Amniotic stem cell (primary cell): ENCODE results near the gene NSFL1C.

ENCODE experiments used
- DNase-seq: peaks from one replicate; lab custom pipeline; 2025; lab: John Stamatoyannopoulos, UW

NSFL1C gene

DNA sequence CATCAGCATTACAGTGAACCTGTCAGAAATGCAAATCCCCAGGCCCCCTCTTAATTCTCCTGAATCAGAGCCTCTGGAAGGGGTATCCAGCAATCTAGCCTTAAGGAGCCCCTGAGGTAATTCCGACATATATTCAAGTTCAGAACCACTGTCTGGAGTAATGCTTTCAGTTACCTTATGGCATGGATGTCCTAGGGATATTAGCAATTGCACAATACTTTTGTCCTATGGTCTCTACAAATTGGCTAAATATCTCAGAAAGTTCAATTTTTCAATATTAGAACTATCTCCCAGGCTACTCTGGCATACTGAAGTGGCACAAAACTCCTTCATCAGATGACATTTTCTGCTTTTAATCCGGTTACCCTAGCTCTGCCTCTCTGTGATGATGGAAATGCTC is 6.4 kb downstream of the NSFL1C start:
- DNase-seq, result no peak

GRCh38 chr20:1457992-1458391 is 8.7 kb downstream of the NSFL1C start:
- no peak for DNase-seq

GRCh38 chr20:1456300-1456699 is 10.3 kb downstream of the NSFL1C start:
- no peak for DNase-seq

- DNase-seq, result no peak
These were observed 15.6 kb downstream of the NSFL1C start for GRCh38 chr20:1450926-1451491.

GRCh38 chr20:1449370-1449769 is 17.3 kb downstream of the NSFL1C start:
- DNase-seq, result no peak

DNA sequence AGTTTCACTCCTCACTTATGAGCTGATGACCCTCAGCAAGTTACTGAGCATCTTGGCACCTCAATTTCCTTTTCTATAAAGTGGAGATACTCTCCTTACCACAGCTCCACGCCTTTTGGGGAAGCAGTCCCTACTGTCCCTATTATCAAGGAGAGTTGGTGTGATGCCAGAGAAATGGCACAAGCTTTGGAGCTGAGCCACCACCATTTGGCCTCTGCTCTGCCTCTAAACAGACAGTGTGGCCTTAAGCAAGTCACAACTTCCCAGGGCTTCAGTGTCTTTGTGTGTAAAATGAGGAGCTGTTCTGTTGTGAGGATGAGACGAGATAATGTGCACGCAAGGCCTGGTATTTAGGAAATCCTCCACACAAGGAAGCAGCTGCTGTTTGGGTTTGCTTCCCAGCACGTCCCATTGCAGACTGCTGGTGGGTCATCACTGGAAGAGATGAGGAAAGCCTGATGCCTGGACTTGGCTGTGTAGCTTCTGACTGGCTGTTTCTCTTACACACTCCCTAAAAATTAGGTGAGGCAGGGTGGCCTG is 18.5 kb downstream of the NSFL1C start:
- no peak for DNase-seq

DNA sequence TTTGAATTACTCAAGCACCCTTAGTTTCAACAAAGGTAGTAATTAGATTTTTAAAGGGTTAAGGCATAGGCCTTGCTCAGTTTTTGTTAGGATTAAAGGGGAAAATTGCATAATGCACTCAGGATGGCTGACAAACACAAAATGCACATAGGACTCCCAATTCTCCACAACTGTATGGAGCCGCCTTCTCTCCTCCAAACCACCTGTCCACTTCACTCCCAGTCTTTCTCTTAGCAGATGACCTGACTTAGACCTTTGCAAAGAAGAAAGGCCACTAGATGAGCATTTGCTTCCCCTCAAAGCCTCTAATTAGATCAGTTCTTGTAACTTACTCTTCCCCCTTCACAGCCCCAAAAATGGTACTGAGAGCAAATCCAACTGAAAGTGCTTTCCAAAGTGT is 20.1 kb downstream of the NSFL1C start:
- no peak for DNase-seq

DNA sequence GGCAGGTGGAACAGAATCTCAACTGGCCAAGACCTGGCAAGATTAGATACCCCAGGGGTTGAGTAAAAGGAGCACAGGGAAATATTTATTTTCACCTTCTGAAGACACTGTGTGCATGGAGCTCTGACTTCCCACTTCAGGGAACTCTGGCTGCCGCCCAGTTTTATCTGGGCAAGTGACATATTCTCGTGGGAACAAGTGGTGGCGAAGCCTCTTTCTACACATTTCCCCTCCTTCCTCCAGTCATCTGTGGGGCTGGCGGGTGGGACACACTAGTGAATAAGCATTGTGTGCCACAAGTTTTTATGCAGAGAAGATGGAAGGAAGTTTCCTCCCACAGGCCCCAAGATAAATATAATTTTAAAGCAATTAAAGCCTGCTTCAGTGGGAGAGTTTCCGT is 23.6 kb downstream of the NSFL1C start:
- no peak for DNase-seq

GRCh38 chr20:1442304-1442703 is 24.3 kb downstream of the NSFL1C start:
- DNase-seq, result no peak

DNA sequence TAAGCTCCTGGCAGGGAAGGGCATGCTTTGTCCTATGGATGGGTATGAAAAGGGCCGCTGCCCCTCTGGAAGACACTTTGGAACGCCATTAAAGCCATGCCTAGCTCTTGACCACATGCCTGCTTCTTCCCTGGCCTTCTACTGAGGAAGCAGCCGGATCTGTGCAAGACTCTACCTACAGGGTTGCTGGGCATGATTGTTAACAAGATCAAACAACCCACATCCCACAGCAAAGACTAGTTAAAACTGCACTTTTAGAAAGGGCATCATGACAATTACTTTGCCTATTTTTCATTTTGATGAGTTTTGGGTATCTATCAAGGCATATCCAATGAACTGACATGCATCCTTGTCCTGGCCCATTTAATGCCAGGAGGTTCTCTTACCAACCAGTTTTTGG is 25.5 kb downstream of the NSFL1C start:
- no peak for DNase-seq

- no peak for DNase-seq
These were observed 26.6 kb downstream of the NSFL1C start for GRCh38 chr20:1440024-1440423.

GRCh38 chr20:1438361-1438760 is 28.3 kb downstream of the NSFL1C start:
- DNase-seq, result no peak

GRCh38 chr20:1437235-1437904 is 29.3 kb downstream of the NSFL1C start:
- peak; percentile 17 for DNase-seq

DNA sequence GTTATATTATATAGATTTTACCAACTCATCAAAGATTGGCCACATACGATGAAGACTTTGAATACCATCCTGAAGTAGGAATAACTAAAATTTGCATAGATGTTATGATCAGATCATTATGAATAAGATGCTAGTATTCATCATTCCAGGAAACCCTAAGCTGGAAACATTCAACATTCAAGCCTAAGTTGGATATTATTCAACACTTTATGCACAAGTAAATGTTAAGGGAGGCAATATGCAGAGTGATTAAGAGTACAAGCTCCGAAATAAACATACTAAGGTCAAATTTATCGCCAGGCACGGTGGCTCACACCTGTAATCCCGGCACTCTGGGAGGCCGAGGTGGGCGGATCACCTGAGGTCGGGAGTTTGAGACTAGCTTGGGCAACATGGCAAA is 30.4 kb downstream of the NSFL1C start:
- DNase-seq, result no peak

DNA sequence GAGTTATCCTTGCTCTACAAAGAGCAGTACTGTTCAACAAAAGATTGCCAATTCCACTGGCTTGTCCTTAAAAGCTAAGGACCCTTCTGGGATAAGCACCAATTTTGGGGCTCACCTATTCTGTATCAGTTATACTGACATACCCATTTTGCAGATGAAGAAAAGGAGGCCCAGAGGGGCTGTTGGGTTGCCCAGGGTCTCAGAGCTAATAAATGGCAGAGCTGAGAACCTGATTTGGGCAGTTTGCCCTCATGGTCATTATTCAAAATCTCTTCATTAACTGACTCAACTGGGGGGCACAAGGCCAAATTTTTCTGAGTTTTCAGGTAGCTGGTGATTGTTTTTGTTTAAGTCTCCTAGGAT is 31.3 kb downstream of the NSFL1C start:
- no peak for DNase-seq

DNA sequence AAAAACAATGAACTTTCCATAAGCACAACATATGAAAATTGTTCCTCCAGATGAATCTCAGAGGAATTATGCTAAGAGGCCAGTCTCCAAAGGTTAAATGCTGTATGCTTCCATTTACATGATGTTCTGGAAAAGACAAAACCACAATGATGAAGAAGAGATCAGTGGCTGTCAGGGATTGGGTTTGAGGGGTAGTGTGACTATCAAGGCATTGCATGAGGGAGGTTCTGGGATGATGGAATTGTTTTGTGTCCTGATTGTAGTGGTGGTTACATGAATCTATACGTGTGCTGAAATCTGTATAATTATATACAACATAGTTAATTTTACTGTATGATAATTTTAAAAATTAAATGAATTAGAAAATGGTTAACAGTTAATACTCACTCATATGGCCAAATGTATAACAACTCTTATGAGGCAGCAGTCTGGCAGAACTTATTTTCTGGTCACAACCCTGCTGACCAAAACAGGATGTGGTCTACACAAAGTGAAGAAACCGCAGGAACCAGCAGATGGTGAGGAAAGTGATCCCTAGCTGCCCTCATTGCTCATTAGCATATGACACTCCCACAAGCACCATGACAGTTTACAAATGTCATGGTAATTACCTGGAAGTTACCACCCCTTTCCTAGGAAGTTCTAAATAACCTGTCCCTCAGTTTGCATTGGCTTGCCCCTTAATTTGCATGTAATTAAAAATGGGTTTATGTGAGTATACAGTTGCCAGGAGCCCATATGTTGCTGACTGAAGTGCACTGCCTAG is 31.9 kb downstream of the NSFL1C start:
- DNase-seq, result no peak

DNA sequence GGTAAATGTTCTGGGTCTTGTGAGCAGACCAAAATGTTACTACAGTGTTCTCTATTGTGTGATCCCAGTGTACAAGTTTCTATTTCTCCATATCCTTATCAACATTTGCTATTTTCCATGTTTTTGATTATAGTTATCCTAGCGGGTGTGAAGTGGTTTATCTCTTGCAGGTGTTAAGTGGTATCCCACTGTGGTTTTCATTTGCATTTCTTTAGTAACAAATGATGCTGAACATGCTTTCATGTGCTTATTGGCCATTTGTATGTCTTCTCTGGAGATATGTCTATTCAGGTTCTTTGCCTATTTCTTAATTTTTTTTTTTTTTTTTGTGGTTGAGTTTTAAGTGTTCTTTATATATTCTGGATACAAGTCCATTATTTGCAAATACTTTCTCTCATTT is 35.5 kb downstream of the NSFL1C start:
- DNase-seq, result no peak

DNA sequence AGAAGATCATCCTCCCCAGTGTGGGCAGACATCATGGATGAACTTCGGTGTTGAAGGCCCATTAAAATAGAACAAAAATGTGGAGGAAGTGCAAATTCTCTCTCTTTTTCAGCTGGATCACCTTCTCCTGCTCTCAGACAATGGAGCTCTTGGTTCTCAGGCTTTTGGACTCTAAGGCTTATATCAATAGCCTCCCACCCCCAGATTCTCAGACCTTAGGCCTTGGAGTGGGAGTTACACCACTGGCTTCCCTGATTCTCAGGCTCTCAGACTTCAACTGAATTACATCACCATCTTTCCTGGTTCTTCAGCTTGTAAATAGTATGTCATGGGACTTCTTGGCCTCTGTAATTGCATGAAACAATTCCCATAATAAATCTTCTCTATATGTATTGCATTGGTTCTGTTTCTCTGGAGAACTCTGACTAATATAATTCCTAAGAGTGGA is 36.6 kb downstream of the NSFL1C start:
- no peak for DNase-seq

GRCh38 chr20:1429143-1429728 is 37.4 kb downstream of the NSFL1C start:
- no peak for DNase-seq

DNA sequence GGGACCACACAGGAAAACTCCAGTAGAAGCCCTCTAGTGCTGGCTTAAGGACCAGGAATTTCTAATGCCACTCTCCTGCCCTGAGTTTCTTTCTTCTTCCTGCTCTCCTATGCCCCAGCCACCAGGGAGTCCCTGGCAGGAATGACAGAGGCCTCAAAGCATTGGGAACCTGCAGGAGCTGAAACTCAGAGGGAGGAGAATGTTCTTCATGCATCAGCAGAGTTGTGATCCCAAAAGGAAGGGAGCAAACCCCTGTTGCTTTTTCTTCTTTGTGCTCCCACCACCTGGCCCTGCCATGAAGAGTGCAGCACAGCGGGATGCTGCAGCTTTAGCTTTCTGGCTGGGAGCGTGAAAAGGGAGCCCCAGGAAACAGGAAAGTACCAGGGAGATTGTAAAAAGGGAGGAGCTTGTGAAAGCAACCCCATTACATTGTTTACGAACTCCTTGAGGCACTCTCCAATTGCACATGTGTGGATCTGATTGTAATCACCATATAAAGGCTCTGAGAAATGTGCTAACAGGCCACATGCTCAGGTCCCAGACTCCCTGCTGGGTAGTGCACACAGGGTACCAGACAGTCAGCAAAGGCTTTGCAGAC is 39.1 kb downstream of the NSFL1C start:
- no peak for DNase-seq

GRCh38 chr20:1426231-1426849 is 40.3 kb downstream of the NSFL1C start:
- no peak for DNase-seq

DNA sequence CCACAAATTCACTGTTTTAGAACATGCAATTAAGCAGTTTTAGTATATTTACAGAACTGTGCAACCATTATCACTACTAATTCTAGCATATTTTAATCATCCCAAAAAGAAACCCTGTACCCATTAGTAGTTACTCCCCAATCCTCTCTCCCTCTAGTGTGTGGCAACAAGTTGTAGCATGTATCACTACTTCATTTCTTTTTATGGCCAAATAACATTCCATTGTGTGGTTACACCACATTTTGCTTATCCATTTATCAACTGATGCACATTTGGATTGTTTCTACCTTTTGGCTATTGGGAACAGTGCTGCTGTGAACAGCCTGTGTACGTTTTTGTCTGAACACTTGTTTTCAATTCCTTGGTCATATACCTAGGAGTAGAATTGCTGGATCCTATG is 42.3 kb downstream of the NSFL1C start:
- DNase-seq, result no peak
